Endothelial cell of umbilical vein (primary cell): Measurements from ENCODE around the gene CLEC14A.

Experiments used
- CTCF ChIP-seq, 2 donors: IDR thresholded peaks; 1 replicate in 1 of 2; 2 replicates in 1 of 2; pipeline ENCODE4 v1.5.1; 2011; ENCODE audit warnings: low read length in 2 of 2, mild to moderate bottlenecking in 2 of 2, moderate library complexity in 2 of 2, control low read depth in 1 of 2, inconsistent platforms in 1 of 2, low read depth in 1 of 2; ENCODE audit not compliant: insufficient read depth in 1 of 2; ENCODE audit errors: extremely low read depth in 1 of 2
- EZH2 ChIP-seq: IDR thresholded peaks from 2 replicates; pipeline ENCODE4 v1.6.1; 2012; ENCODE audit warnings: borderline replicate concordance, low read depth, mild to moderate bottlenecking, moderate library complexity, low read length, inconsistent platforms; ENCODE audit not compliant: severe bottlenecking
- MAX ChIP-seq: IDR thresholded peaks from 2 replicates; pipeline ENCODE4 v1.6.1; 2011; ENCODE audit not compliant: insufficient read depth, insufficient read length

GRCh38 chr14:38207736-38208617 lies 47.9 kb downstream of the CLEC14A start, which contains the start of gene SSTR1:
- no peak for TF ChIP-seq EZH2
- no peak for TF ChIP-seq CTCF (IDR thresholded peaks at IDR 0.05; ENCODE audit: extremely low read depth in 1 of 2, insufficient read depth in 1 of 2, low read depth in 1 of 2, low read length in 2 of 2)
- no peak for TF ChIP-seq MAX
